OCI-LY1 (cell line): ENCODE measurements around the gene SLC39A13.

Experiments used
- EZH2 ChIP-seq: fragments of 200-600 bp; sonication (generic), shearing (Covaris generic); IDR thresholded peaks from 2 replicates; pipeline ENCODE4 v1.8.0; 2017; ENCODE audit warnings: borderline replicate concordance, mixed run types, mild to moderate bottlenecking, antibody characterized with exemption, low read length, moderate library complexity, mixed read lengths
- TF ChIP-seq, protein P1 (sequence below): fragments of 200-600 bp; sonication (generic), shearing (Covaris generic); IDR thresholded peaks from 2 replicates; pipeline ENCODE4 v1.5.1; 2017; ENCODE audit warnings: mild to moderate bottlenecking, antibody characterized with exemption, low read length, moderate library complexity, mixed read lengths

DNA sequence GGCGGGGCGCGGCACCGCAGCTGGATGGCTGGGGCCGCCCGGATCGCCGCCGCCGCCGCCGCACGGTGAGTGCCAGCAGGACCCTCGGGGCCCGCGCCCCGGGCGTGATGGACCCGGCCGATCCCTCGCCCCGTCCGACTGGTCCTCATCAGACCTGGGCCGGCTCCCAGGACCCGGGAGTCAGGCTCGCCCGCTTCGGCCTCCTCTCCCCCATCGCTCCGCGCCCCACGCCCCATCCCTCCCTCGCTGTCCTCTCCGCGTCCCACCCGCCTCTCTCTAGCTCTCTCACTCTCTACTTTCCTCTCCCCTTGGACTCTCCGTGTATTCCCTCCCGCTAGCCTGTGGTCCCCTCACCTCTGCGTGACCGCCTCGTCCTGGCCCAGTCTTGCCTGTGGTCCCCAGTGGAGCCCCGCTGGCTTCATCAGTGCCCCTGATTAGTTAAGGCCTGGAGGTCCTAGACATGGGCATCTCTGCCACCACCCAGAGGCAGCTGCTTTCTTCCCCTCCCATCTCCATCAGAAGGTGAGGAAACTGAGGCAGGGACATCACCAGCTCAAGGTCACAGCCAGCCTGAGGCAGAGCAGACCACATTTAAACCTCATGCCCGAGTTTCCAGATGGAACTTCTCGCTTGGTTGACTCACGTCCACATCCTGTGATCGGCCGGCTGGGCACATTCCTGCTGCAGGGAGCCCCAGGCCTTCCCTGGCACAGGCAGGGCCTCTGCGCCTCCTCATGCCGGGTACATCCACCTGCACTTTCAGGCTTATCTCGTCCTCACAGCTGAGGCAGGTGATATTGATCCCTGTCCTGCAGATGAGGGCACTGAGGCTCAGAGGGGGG lies 429 bp downstream of the SLC39A13 start:
- TF ChIP-seq, protein P1, sequence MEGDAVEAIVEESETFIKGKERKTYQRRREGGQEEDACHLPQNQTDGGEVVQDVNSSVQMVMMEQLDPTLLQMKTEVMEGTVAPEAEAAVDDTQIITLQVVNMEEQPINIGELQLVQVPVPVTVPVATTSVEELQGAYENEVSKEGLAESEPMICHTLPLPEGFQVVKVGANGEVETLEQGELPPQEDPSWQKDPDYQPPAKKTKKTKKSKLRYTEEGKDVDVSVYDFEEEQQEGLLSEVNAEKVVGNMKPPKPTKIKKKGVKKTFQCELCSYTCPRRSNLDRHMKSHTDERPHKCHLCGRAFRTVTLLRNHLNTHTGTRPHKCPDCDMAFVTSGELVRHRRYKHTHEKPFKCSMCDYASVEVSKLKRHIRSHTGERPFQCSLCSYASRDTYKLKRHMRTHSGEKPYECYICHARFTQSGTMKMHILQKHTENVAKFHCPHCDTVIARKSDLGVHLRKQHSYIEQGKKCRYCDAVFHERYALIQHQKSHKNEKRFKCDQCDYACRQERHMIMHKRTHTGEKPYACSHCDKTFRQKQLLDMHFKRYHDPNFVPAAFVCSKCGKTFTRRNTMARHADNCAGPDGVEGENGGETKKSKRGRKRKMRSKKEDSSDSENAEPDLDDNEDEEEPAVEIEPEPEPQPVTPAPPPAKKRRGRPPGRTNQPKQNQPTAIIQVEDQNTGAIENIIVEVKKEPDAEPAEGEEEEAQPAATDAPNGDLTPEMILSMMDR, result no peak
- TF ChIP-seq EZH2, result no peak
